ENCODE data around the gene NANOG.
"Not testable (repeated sequence)": the region's sequence is repeated elsewhere in the genome, so short reads cannot be mapped to it uniquely, and the experiment has no call there.

The NANOG gene

GRCh38 chr12:7788884-7789528, at the start of gene NANOG:
Gene NANOG (plus strand): TSS chr12:7789402. CDS start chr12:7789615, 213 bp downstream.
- not testable (repeated sequence) for DNase-seq

DNA sequence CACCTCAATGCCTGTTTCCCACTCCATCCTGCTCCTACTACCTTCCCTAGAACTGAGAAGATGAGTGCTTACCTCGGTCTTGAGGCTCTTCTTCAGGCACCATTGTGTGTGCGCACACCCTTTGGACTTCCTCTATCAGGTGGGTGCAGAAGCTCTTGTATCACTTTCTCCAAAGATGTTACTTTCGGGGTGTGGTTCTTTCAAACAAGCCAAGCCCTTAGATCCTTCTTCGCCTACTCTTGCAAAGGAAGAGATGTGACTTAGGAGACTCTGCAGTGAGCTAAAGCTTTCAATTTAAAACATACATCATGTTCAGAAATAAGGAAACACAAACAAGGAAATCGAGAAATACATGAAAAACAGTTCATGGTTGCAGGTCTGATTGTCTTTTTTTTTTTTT, 42.0 kb upstream of the NANOG start, which contains the start of gene CLEC4C:
Gene CLEC4C (minus strand): TSS at position 130 of the 400 bp plus-strand sequence. CDS start 27 bp downstream, at position 103.
- DNase-seq: no peak

GRCh38 chr12:7748852-7749251, 40.4 kb upstream of the NANOG start:
- no peak for DNase-seq

GRCh38 chr12:7749442-7749841, 39.8 kb upstream of the NANOG start:
- DNase-seq: no peak

DNA sequence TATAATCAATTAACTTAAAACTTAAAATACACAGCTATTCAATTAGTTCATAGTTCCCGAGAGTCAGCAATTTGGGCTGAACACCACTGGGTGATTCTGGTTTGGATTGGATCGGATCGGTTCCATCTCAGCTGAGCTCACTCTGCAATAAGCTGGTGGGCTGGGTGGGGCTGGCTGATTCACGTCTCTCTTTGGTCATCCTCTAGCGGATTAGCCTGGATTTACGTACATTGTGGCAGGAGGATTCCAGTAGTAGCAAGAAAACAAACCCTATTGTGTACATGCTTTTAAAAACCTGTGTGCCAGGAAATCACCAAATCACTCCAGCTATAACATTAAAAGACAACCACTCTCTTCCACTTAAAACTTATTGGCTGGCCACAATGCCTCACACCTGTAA, 38.9 kb upstream of the NANOG start:
- no peak for DNase-seq

- DNase-seq: no peak
These were observed 37.8 kb upstream of the NANOG start for GRCh38 chr12:7751394-7751793.

GRCh38 chr12:7751941-7752922, 37.0 kb upstream of the NANOG start:
- DNase-seq: not testable (repeated sequence)

- not testable (repeated sequence) for DNase-seq
These were observed 33.5 kb upstream of the NANOG start for GRCh38 chr12:7755668-7756067.

- no peak for DNase-seq
These were observed 32.2 kb upstream of the NANOG start for GRCh38 chr12:7756993-7757392.

- DNase-seq: no peak
These were observed 30.4 kb upstream of the NANOG start for GRCh38 chr12:7758766-7759140.

GRCh38 chr12:7769999-7770398, 19.2 kb upstream of the NANOG start:
- no peak for DNase-seq

GRCh38 chr12:7781274-7781673, 7.9 kb upstream of the NANOG start:
- DNase-seq: no peak

GRCh38 chr12:7782055-7782454, 7.1 kb upstream of the NANOG start:
- DNase-seq: no peak

- not testable (repeated sequence) for DNase-seq
These were observed 5.8 kb upstream of the NANOG start for GRCh38 chr12:7783433-7783832.

DNA sequence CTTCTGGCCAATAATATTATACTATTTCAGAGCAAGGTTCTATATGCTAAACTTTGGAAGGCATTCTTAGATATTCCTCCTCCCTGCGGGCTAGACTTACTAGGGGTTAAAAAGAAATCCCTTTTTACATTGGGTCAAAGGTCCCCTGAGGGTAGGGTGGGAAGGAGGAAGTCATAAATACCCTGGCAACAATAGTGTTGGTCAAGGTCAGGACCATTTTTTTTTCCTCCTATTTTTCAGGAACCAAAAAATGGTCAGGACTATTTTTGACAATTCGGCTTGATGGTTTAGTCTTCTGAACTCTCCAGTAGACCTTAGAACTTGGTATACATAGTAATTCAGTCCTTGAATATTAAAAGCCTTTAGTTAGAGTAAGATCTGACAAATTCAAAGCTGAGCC, 4.5 kb upstream of the NANOG start:
- no peak for DNase-seq

DNA sequence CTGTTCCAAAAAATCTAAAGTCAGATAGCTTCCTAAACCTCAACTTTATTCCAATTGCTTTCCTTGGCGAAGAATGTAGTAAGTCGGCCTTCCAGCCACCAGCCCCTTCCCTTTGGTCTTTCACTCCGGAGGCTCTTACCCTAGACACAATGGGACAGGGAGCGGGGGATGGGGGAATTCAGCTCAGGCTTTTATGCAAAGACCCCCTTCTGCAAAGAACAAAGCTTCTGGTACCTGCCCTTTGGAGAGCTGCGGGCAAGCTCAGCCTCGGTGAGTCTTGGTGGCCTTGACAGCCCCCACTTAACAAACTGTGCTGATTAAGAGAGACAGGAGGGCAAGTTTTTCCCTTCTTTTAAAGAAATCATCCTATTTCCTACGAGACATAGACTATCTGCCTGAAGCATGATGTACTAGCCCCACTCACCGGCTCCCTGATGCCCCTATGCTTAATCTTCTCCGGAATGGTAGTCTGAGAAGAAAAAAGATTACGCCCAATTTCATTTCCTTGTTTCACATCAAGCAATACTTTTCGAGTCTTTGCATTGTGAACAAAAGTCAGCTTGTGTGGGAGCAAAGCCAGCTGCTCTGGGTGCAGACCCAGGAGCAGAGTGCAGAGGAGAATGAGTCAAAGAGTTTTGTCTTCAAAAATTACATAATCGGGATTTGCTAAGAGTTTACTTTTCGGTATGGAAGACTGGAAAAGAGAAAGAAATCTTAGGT, 1.5 kb upstream of the NANOG start:
- no peak for DNase-seq

DNA sequence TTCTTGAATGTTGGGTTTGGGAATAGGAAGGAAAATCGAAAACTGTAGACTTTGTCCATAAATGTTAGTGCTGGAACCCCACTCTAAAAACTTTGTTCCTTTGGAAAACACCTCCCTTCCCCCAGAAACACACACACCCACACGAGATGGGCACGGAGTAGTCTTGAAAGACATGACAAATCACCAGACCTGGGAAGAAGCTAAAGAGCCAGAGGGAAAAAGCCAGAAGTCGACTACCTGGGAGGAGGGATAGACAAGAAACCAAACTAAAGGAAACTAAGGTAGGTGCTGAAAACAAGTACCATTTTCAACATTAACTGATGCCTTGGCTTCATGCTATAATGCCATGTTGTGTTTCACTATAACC, 925 bp upstream of the NANOG start:
- DNase-seq: no peak

GRCh38 chr12:7793211-7793610, 4.0 kb downstream of the NANOG start:
- DNase-seq: no peak

DNA sequence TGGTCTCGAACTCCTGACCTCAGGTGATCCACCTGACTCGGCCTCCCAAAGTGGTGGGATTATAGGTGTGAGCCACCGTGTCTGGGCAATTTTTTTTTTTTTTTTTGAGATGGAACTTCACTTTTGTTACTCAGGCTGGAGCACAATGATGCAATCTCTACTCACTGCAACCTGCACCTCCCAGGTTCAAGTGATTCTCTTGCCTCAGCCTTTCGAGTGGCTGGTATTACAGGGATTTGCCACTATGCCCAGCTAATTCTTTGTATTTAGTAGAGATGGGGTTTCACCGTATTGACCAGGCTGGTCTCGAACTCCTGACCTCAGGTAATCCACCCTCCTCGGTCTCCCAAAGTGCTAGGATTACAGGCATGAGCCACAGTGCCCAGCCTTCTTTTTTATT, 8.1 kb downstream of the NANOG start:
- DNase-seq: not testable (repeated sequence)

- no peak for DNase-seq
These were observed 8.6 kb downstream of the NANOG start for GRCh38 chr12:7797698-7798398.

DNA sequence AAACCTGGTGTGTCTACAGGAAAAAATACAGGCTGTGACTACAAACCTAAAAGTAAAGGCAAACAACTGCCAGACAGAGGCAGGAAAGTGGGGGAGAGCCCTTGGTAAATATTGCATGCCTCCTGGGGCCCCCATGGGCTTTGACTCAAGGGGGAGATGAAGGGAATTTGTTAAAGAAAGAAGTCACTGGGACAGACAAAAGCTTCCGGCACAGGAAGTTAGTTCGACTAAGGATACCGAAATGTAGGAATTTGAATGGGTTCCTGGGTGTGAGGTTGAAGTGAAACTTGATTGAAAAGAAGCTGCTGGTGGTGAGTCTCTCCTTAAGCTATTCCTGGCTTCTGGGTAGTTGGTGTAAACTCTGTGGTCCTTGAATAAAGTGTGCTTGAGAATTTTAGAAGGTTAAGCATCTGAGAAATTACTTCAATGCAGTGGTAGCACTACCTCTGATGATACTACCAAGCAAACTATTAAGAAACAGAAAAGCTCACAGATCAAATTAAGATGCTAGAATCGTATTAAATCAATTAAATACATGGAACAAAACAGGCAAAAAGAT, 9.6 kb downstream of the NANOG start:
- not testable (repeated sequence) for DNase-seq

DNA sequence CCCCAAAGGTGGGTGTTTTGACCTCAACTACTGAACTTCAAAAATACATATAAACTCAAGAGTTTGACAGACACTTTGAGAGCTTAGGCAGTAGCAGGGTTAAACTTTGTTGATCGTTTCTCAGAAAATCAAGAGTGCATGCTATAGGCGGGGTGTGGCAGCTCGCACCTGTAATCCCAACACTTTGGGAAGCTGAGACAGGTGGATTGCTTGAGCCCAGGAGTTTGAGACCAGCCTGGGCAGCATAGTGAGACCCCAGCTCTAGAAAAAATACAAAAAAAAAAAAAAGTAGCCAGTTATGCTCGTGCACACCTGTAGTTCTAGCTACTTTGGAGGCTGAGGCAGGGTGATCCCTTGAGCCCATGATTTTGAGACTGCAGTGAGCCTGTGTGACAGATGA, 12.3 kb downstream of the NANOG start:
- DNase-seq: no peak
